Dedifferentiated amniotic fluid mesenchymal stem cell (primary cell): ENCODE results near the gene ZNF76.
A peak's percentile ranks its signal among the peaks of the same experiment; 100 is the strongest.
"Not testable (repeated sequence)": the region's sequence is repeated elsewhere in the genome, so short reads cannot be mapped to it uniquely, and the experiment has no call there.

Experiments used
- DNase-seq: peaks from one replicate; pipeline ENCODE4 v3.0.0-alpha.2; 2016; ENCODE audit errors: extremely low spot score

ZNF76 gene

GRCh38 chr6:35300848-35301247, 41.3 kb downstream of the ZNF76 start:
- no peak for DNase-seq

GRCh38 chr6:35302604-35303241, 43.2 kb downstream of the ZNF76 start:
- no peak for DNase-seq

- DNase-seq: no peak
Observed at GRCh38 chr6:35304299-35304698, 44.8 kb downstream of the ZNF76 start.

GRCh38 chr6:35305117-35305516, 45.6 kb downstream of the ZNF76 start:
- no peak for DNase-seq

GRCh38 chr6:35307138-35307537, 47.6 kb downstream of the ZNF76 start:
- not testable (repeated sequence) for DNase-seq

- DNase-seq: not testable (repeated sequence)
Observed at GRCh38 chr6:35308543-35308942, 49.0 kb downstream of the ZNF76 start.

- no peak for DNase-seq
Observed at GRCh38 chr6:35309611-35310264, 50.2 kb downstream of the ZNF76 start.

GRCh38 chr6:35310265-35310831, 50.8 kb downstream of the ZNF76 start:
- DNase-seq: no peak

GRCh38 chr6:35311390-35312075, 52.0 kb downstream of the ZNF76 start:
- DNase-seq: no peak

GRCh38 chr6:35312076-35312800, 52.7 kb downstream of the ZNF76 start:
- DNase-seq: no peak

- no peak for DNase-seq
Observed at GRCh38 chr6:35312807-35313206, 53.3 kb downstream of the ZNF76 start.

GRCh38 chr6:35317483-35318195, 58.1 kb downstream of the ZNF76 start:
- DNase-seq: no peak

- DNase-seq: peak; percentile 31
Observed at GRCh38 chr6:35318196-35319171, 58.9 kb downstream of the ZNF76 start.

- DNase-seq: no peak
Observed at GRCh38 chr6:35319346-35320030, 60.0 kb downstream of the ZNF76 start.

- DNase-seq: no peak
Observed at GRCh38 chr6:35320031-35320410, 60.5 kb downstream of the ZNF76 start.

- no peak for DNase-seq
Observed at GRCh38 chr6:35321091-35321490, 61.6 kb downstream of the ZNF76 start.

GRCh38 chr6:35327349-35328027, 68.0 kb downstream of the ZNF76 start:
- DNase-seq: no peak

GRCh38 chr6:35328108-35328723, 68.7 kb downstream of the ZNF76 start:
- no peak for DNase-seq

- not testable (repeated sequence) for DNase-seq
Observed at GRCh38 chr6:35328965-35329364, 69.4 kb downstream of the ZNF76 start.
